ENCODE results near the gene MFSD2A.
"Not testable (repeated sequence)": the region's sequence is repeated elsewhere in the genome, so short reads cannot be mapped to it uniquely, and the experiment has no call there.

MFSD2A gene

GRCh38 chr1:40007481-40008034 lies 52.6 kb downstream of the MFSD2A start:
- H3K27ac ChIP-seq (ENCODE audit: low read depth, low read length); H3K4me3 ChIP-seq (ENCODE audit: low read length); H3K27me3 ChIP-seq (ENCODE audit: insufficient read depth, low read length); H3K9me3 ChIP-seq (ENCODE audit: insufficient read depth, low read depth, low read length); H3K4me1 ChIP-seq (ENCODE audit: insufficient read depth, low read length); H3K36me3 ChIP-seq (ENCODE audit: insufficient read depth, low read length); H3K9ac ChIP-seq (ENCODE audit: low read depth, low read length): not testable (repeated sequence)
- 98% methylated on average over 3 of the region's 3 CpGs for whole genome bisulfite sequencing

- Histone ChIP-seq H3K4me1 (ENCODE audit: insufficient read depth, low read length) (no peaks in the 10 kb centered on the region), H3K27ac (ENCODE audit: low read depth, low read length) (no peak overlapping the region), H3K9ac (ENCODE audit: low read depth, low read length) (no peak overlapping the region), H3K4me3 (ENCODE audit: low read length) (no peak overlapping the region), H3K36me3 (ENCODE audit: insufficient read depth, low read length) (no peaks in the 10 kb centered on the region), H3K9me3 (ENCODE audit: insufficient read depth, low read depth, low read length) (no peaks in the 10 kb centered on the region), H3K27me3 (ENCODE audit: insufficient read depth, low read length) (no peaks in the 10 kb centered on the region; the same call in 1 of the 2 replicates)
- 97% methylated on average over 3 of the region's 3 CpGs for WGBS
Observed at GRCh38 chr1:40011198-40011597, 56.3 kb downstream of the MFSD2A start.

GRCh38 chr1:40014253-40014706 lies 59.3 kb downstream of the MFSD2A start:
- H3K9ac ChIP-seq (ENCODE audit: low read depth, low read length) = no peak overlapping the region
- no peaks in the 10 kb centered on the region; the same call in 1 of the 2 replicates for H3K9me3 ChIP-seq (ENCODE audit: insufficient read depth, low read depth, low read length)
- H3K27ac ChIP-seq (ENCODE audit: low read depth, low read length) = no peak overlapping the region
- H3K4me1 ChIP-seq (ENCODE audit: insufficient read depth, low read length) = no peaks in the 10 kb centered on the region
- 95% methylated on average over 3 of the region's 3 CpGs for whole genome bisulfite sequencing
- no peaks in the 10 kb centered on the region; the same call in 1 of the 2 replicates for H3K27me3 ChIP-seq (ENCODE audit: insufficient read depth, low read length)
- H3K36me3 ChIP-seq (ENCODE audit: insufficient read depth, low read length) = no peaks in the 10 kb centered on the region
- H3K4me3 ChIP-seq (ENCODE audit: low read length) = no peak overlapping the region

GRCh38 chr1:40014812-40015594 lies 60.1 kb downstream of the MFSD2A start:
- Histone ChIP-seq H3K4me1 (ENCODE audit: insufficient read depth, low read length) (no peaks in the 10 kb centered on the region), H3K27ac (ENCODE audit: low read depth, low read length) (no peak overlapping the region), H3K4me3 (ENCODE audit: low read length) (no peak overlapping the region), H3K36me3 (ENCODE audit: insufficient read depth, low read length) (no peaks in the 10 kb centered on the region), H3K9me3 (ENCODE audit: insufficient read depth, low read depth, low read length) (no peaks in the 10 kb centered on the region; the same call in 1 of the 2 replicates), H3K9ac (ENCODE audit: low read depth, low read length) (no peak overlapping the region), H3K27me3 (ENCODE audit: insufficient read depth, low read length) (no peaks in the 10 kb centered on the region; the same call in 1 of the 2 replicates)
- WGBS = 74% methylated on average over 9 of the region's 10 CpGs

- no peak overlapping the region for H3K4me3 ChIP-seq (ENCODE audit: low read length)
- H3K4me1 ChIP-seq (ENCODE audit: insufficient read depth, low read length) = no peaks in the 10 kb centered on the region
- peaks cover 2% of the 10 kb centered on the region for H3K9me3 ChIP-seq (ENCODE audit: insufficient read depth, low read depth, low read length)
- WGBS = 81% methylated on average over 5 of the region's 5 CpGs
- H3K27ac ChIP-seq (ENCODE audit: low read depth, low read length) = no peak overlapping the region
- no peak overlapping the region for H3K9ac ChIP-seq (ENCODE audit: low read depth, low read length)
- H3K27me3 ChIP-seq (ENCODE audit: insufficient read depth, low read length) = no peaks in the 10 kb centered on the region; the same call in 1 of the 2 replicates
- no peaks in the 10 kb centered on the region for H3K36me3 ChIP-seq (ENCODE audit: insufficient read depth, low read length)
Observed at GRCh38 chr1:40017951-40018575, 63.1 kb downstream of the MFSD2A start.
